Right ventricle myocardium superior (tissue), 1 donor: ENCODE measurements around the gene HNRNPU. TPM values are rescaled to one million over a fixed set of nuclear protein-coding genes. Genes with fewer than 3 reads are reported as not detected.

Experiments used
- ATAC-seq: fragments of 200-7000 bp; cut with Tn5 transposase; one replicate; pipeline ENCODE4 v1.9.1; 2020; ENCODE audit warnings: mild to moderate bottlenecking; ENCODE audit not compliant: poor library complexity
- DNase-seq: peaks from one replicate; pipeline ENCODE4 v3.0.0-alpha.2; 2020
- intact Hi-C: fragments of 100-400 bp; cut with DNase I; formaldehyde crosslinking; loops from one replicate; pipeline ENCODE4 v1.11.2; 2022
- long read RNA-seq: library from polyadenylated mRNA; unstranded; transcript quantifications from one replicate; pipeline ENCODE4 v2.0.0, GENCODE V29; 2021
- total RNA-seq: library from RNA; stranded (reverse); fragmentation: NEBNext Ultra II Directional; extraction: Animal tissue kit (Norgen Biotek cat#: 25700); gene quantifications from one replicate; pipeline ENCODE4 v1.2.1, GENCODE V29; 2021
- donor health status: DM: no; HTN: yes; CAD: no; lungs with severe emphysema.

Gene HNRNPU
- 164 TPM for total RNA-seq
- long read RNA-seq, full-length matches to known transcripts = 260 of 300 reads
- long read RNA-seq, partial matches to known transcripts = 29 of 300 reads
- long read RNA-seq, other reads (novel, unspliced or antisense) = 11 of 300 reads

GRCh38 chr1:244864253-244865027 lies at the start of gene HNRNPU:
Gene HNRNPU (minus strand): TSS chr1:244864543. CDS start chr1:244864307, 236 bp downstream.
- ATAC-seq = peak; percentile 91
- intact Hi-C loops = loop anchor here (2.0 kb wide), 2 partner anchors 30 to 106 kb away; partner anchors contain the start of gene COX20
- peak; percentile 99 for DNase-seq

- intact Hi-C loops = no loop called here
- ATAC-seq = no peak
- DNase-seq = no peak
Measured at GRCh38 chr1:244913806-244914205, 49.5 kb upstream of the HNRNPU start.

DNA sequence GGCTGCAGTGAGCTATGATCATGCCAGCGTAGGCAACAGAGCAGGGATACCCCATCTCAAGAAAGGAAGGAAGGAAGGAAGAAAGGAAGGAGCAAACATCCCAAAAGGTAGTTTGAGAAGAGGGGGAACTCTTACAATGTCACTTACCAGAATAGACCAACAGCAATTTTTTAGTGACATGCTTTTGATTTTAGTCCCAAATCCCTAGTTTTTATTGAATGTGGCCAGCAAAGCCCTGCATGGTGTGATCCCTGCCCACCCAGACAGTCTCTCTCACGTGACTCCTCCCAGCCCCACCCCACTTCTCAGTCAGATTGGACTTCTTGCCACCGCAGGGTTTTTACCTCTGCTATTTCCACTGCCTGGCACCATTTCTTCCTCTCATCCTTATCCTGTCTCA lies 39.8 kb upstream of the HNRNPU start:
- ATAC-seq = no peak
- DNase-seq = no peak
- intact Hi-C loops = no loop called here

DNA sequence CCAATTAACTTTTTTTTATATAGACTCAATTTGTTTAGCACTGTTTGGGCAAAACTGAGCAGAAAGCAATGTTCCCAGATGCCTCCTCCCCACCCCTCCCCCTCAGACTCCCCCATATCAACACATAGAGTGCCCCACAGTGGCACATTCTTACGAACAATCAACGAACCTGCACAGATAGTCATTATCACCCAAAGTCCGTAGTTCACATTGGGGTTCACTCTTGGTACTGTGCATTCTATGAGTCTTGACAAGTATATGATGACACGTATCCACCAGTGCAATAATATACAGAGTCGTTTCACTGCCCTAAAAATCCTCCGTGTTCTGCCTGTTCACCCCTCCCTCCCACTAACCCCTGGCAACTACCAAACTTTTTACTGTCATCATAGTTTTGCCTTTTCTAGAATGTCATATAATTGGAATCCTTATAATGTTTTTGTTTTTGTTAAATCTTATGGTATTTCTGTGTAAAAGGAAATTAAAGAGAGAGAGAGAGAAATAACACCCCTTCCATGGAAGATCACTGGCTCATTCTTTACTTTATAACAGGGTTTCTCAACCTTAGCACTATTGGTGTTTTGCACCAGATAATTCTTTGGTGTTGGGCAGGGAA lies 37.2 kb upstream of the HNRNPU start:
- ATAC-seq = no peak
- no peak for DNase-seq
- intact Hi-C loops = no loop called here

DNA sequence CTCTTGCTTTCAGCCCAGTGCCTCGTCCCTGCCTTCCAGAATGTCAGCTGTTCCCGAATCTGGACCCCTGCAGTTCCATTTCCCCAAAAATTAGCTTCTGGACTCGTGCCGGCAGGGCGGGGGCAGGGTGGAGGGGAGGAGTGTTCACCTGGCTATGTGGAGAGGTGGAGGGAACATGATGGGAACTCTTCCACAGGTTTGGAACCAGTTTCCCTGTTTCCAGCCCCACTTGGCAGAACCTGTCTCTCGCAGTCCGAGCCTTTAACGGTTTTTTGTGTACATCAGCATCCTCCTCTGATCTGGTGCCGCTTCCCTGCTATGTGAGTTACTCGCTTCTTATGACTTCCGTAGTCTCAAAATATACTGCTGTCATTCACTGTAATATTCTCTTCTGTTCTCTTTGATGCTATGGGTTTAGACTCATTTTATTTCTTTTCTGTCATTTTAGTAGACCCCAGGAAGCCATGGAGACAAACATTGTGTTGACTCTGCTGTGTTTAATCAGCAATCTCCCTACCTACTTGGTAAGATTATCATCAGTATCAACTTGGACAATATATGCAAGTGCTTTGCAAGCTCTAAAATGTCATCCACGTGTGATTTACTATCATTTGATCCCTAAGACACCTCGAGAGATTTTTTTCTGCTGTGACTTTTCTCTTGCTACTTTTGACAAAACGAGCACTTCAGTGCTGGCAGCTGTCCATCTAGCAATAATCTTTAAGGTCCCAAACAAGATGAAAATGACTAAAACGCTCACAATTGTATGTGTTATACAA lies 33.3 kb upstream of the HNRNPU start:
- DNase-seq (no peak), ATAC-seq (no peak)
- intact Hi-C loops = no loop called here

DNA sequence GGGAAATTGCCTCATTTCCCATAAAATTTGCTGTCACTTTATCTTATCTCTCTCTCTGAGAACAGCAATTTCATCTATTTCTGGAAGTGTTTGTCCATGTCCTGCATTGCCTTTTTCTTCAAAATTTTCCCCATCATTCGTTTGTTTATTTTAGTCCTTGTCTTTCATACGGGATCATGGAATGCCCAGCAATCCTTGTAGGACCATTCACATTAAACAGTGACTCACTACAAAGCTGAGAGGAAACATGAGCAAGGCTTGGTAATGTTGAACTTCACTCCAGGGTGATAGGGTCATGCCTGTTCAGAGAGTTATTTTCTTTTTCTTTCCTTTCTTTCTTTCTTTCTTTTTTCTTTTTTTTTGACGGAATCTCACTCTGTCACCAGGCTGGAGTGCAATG lies 32.2 kb upstream of the HNRNPU start:
- intact Hi-C loops = no loop called here
- ATAC-seq (no peak), DNase-seq (no peak)

- DNase-seq = no peak
- ATAC-seq = no peak
- intact Hi-C loops = no loop called here
Measured at GRCh38 chr1:244893836-244894235, 29.5 kb upstream of the HNRNPU start.

- no peak for DNase-seq
- intact Hi-C loops = no loop called here
- no peak for ATAC-seq
Measured at GRCh38 chr1:244887281-244887680, 22.9 kb upstream of the HNRNPU start.

GRCh38 chr1:244881552-244882280 lies 17.4 kb upstream of the HNRNPU start:
- intact Hi-C loops = no loop called here
- ATAC-seq (no peak), DNase-seq (no peak)

DNA sequence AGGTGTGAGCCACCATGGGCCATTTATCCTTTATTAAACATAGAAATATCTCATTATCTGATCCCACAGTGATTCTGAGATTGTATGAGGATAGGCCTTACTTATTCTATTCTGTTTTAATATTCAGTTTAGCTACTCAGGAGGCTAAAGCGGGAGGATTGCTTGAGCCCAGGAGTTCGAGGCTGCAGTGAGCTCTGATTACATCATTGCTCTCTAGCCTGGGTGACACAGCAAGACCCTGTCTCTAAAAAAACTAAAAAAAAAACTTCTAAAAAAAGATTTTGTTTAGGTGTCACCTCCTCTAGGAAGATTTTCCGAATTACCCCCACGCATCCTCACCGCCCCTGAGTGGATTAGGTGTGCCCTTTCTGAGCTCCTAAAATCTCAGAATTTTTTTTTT lies 14.3 kb upstream of the HNRNPU start:
- ATAC-seq = no peak
- no peak for DNase-seq
- intact Hi-C loops = no loop called here

DNA sequence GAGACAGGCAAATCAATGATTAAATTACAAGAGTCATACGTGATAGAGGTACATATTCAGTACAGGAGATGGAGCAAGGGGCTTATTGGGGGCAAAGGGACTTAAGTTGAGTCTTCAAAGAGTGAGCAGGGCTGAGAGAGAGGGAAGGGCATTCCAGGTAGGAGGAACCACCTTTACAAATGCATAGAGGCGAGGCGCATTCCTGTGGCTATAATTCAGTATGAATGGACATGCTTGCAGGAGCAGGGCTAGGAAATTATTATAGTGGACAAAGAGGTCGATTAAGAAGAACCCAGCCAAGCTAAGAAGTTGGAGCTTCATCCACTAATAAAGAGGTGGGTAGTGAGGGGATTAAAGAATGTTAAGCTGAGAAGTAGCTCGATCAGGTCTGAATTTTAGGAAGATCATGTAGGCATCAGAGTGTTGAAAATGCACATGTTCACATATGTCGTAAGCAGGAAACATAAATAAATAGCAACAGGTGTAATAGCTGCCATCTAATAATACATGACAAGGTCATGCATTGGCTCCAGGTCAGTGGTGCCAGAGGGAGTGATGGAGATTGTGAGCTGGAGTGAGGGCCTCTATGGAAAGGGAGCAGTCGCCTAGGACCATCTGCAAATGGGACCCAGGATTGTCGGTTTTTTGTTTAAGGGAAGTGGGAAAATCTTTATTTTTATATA lies 12.0 kb upstream of the HNRNPU start:
- no peak for DNase-seq
- no peak for ATAC-seq
- intact Hi-C loops = no loop called here

- ATAC-seq = no peak
- intact Hi-C loops = no loop called here
- DNase-seq = no peak
Measured at GRCh38 chr1:244874974-244875579, 10.7 kb upstream of the HNRNPU start.

DNA sequence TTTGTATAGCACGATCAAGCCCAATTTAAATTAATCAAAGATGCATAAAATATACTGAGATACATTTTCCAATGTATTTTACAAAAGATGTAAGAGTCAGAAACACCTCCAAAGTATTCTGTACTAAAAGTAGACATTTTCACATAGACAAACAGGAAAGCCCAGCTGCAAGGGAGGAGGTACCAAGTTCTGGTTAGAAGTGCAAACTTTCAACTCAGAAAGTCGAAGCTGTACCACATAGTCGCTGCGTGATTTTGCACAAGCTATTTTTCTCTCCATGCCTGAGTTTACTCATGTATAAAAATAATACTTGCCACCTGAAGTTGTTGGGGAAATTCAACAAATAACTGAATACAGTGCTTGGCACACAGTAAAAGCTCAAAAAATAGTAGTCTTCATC lies 5.6 kb upstream of the HNRNPU start:
- intact Hi-C loops = no loop called here
- DNase-seq (no peak), ATAC-seq (no peak)

DNA sequence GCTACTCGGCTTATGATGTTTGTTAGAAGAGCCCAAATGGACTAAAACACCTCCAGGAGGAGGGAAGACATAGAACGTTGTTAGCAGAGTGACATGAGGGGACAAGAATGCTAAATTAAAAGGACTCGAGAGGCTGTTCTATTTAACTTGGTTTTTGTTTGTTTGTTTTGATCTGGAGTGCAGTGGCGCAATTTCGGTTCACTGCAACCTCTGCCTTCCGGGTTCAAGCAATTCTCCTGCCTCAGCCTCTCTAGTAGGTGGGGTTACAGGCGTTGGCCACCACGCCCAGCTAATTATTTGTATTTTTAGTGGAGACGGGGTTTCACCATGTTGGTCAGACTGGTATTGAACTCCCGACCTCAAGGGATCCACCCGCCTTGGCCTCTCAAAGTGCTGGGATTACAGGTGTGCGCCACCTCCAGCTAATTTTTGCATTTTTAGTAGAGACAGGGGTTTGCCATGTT lies 5.1 kb upstream of the HNRNPU start:
- DNase-seq = no peak
- intact Hi-C loops = no loop called here
- ATAC-seq = no peak

GRCh38 chr1:244868484-244869363 lies 4.4 kb upstream of the HNRNPU start:
- DNase-seq (no peak), ATAC-seq (no peak)
- intact Hi-C loops = no loop called here

- no peak for ATAC-seq
- intact Hi-C loops = no loop called here
Measured at GRCh38 chr1:244866355-244866754, 2.0 kb upstream of the HNRNPU start.

DNA sequence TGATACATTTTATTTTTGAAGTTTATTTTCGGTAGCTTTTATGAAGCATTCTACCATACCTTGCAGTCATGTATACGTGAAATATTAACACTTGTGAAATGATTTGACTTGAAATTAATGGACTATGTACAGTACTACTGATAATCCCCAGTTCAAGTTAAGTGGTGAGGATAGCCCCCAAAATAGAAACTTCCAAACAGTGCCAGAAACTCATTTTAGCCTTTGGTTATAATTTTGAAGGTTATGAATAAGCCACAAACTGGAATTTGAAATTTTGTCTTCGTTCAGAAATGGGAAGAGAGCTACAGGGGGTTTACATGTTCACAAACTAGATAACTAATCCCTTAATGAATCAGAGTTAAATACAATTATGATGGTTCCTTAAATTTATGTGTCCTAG lies 1.5 kb upstream of the HNRNPU start:
- DNase-seq (no peak), ATAC-seq (no peak)
- intact Hi-C loops = loop anchor here (2.0 kb wide), 2 partner anchors 31 to 105 kb away; partner anchors contain the start of gene COX20

More at GRCh38 chr1:244866355-244866754, 2.0 kb upstream of the HNRNPU start:
- DNase-seq = no peak
